HepG2 (cell line): Measurements from ENCODE around the gene MEDAG.

Experiments
- BCL3 ChIP-seq: sonication (generic); formaldehyde crosslinking; IDR thresholded peaks from 2 replicates; pipeline ENCODE4 v1.5.1; 2020; ENCODE audit warnings: mild to moderate bottlenecking, missing genetic modification reagents, moderate library complexity
- CTCF ChIP-seq: sonication (generic); formaldehyde crosslinking; IDR thresholded peaks from 2 replicates; pipeline ENCODE4 v1.5.0; 2020; ENCODE audit warnings: mild to moderate bottlenecking, missing genetic modification reagents, moderate library complexity
- HOXA9 ChIP-seq: sonication (generic); formaldehyde crosslinking; IDR thresholded peaks from 2 replicates; pipeline ENCODE4 v1.8.1; 2022; ENCODE audit warnings: missing genetic modification reagents, mild to moderate bottlenecking, moderate library complexity, borderline replicate concordance
- POLR2A ChIP-seq, 2 experiments: IDR thresholded peaks; 2 replicates each; pipeline ENCODE4 v1.6.1; 2011; ENCODE audit warnings: low read depth in 2 of 2, low read length in 2 of 2, mild to moderate bottlenecking in 1 of 2, moderate library complexity in 1 of 2; ENCODE audit not compliant: insufficient read depth in 1 of 2
- SMC3 ChIP-seq: IDR thresholded peaks from 2 replicates; pipeline ENCODE4 v1.6.1; 2011; ENCODE audit warnings: low read length, improper control_type of control experiment
- SP140L ChIP-seq: sonication (generic); formaldehyde crosslinking; IDR thresholded peaks from 2 replicates; pipeline ENCODE4 v1.4.0; 2020; ENCODE audit warnings: missing genetic modification reagents, borderline replicate concordance
- TBP ChIP-seq: sonication (generic); formaldehyde crosslinking; IDR thresholded peaks from 2 replicates; pipeline ENCODE4 v1.5.0; 2020; ENCODE audit warnings: missing genetic modification reagents
- TBX2 ChIP-seq: sonication (generic); formaldehyde crosslinking; IDR thresholded peaks from 2 replicates; pipeline ENCODE4 v1.5.0; 2020; ENCODE audit warnings: missing genetic modification reagents, mild to moderate bottlenecking, borderline replicate concordance
- TGIF2 ChIP-seq: IDR thresholded peaks from 2 replicates; pipeline ENCODE4 v1.6.1; 2016; ENCODE audit warnings: control low read depth, missing compliant biosample characterization
- ZBTB1 ChIP-seq: sonication (generic); formaldehyde crosslinking; IDR thresholded peaks from 2 replicates; pipeline ENCODE4 v1.4.0; 2020; ENCODE audit warnings: missing genetic modification reagents, borderline replicate concordance
- ZBTB8A ChIP-seq: sonication (generic); formaldehyde crosslinking; IDR thresholded peaks from 2 replicates; pipeline ENCODE4 v1.4.0; 2020; ENCODE audit warnings: mild to moderate bottlenecking, low read depth, missing genetic modification reagents, borderline replicate concordance
- ZNF207 ChIP-seq: fragments of 450-650 bp; IDR thresholded peaks from 2 replicates; pipeline ENCODE4 v1.6.1; 2016; ENCODE audit warnings: antibody characterized with exemption, borderline replicate concordance
- ZNF530 ChIP-seq: sonication (generic); formaldehyde crosslinking; IDR thresholded peaks from 2 replicates; pipeline ENCODE4 v1.5.0; 2020; ENCODE audit warnings: low read depth, mild to moderate bottlenecking, missing genetic modification reagents
- ZNF7 ChIP-seq: IDR thresholded peaks from 2 replicates; pipeline ENCODE4 v1.6.1; 2016; ENCODE audit warnings: missing biosample characterization, missing genetic modification reagents

GRCh38 chr13:30857018-30857417, 49.1 kb upstream of the MEDAG start:
- peak; percentile 46 for TF ChIP-seq CTCF (CRISPR knock-in tag)
- no peak for TF ChIP-seq TBP (CRISPR knock-in tag)
- TF ChIP-seq SP140L (CRISPR knock-in tag) = no peak
- TF ChIP-seq HOXA9 (CRISPR knock-in tag) = no peak
- no peak for TF ChIP-seq POLR2A (IDR thresholded peaks at IDR 0.05; ENCODE audit: insufficient read depth in 1 of 2, low read depth in 2 of 2, low read length in 2 of 2)
- no peak for TF ChIP-seq TGIF2
- no peak for TF ChIP-seq TBX2 (CRISPR knock-in tag)
- TF ChIP-seq BCL3 (CRISPR knock-in tag) = no peak
- TF ChIP-seq ZBTB1 (CRISPR knock-in tag) = no peak
- TF ChIP-seq ZBTB8A (CRISPR knock-in tag) = no peak
- no peak for TF ChIP-seq ZNF7
- no peak for TF ChIP-seq SMC3
- no peak for TF ChIP-seq ZNF207
- TF ChIP-seq ZNF530 = no peak
